Activated naive CD4-positive, alpha-beta T cell treated with anti-CD3 and anti-CD28 coated beads for 36 hours (primary cell): ENCODE results near the gene RBM22. TPM values are rescaled to one million over a fixed set of nuclear protein-coding genes. Genes with fewer than 3 reads are reported as not detected.
"Not testable (repeated sequence)": the region's sequence is repeated elsewhere in the genome, so short reads cannot be mapped to it uniquely, and the experiment has no call there.

Experiments used
- CTCF ChIA-PET: fragments of 350-600 bp; sonication (Branson Sonifier 250); formaldehyde crosslinking; loops from one replicate; lab custom pipeline; 2021; ENCODE audit warnings: antibody characterized with exemption; lab: Charles Lee
- DNase-seq: peaks from one replicate; pipeline ENCODE4 v3.0.0-alpha.2; 2020
- H3K27ac Mint-ChIP-seq: one replicate; pipeline ENCODE4 v1.8.0; 2021; ENCODE audit warnings: mild to moderate bottlenecking, mixed read lengths
- H3K27me3 Mint-ChIP-seq: one replicate; pipeline ENCODE4 v1.8.0; 2021; ENCODE audit warnings: low read depth, mixed read lengths
- H3K36me3 Mint-ChIP-seq: one replicate; pipeline ENCODE4 v1.8.0; 2021; ENCODE audit warnings: low read depth, mixed read lengths
- H3K4me1 Mint-ChIP-seq: one replicate; pipeline ENCODE4 v1.8.0; 2021; ENCODE audit warnings: low read depth, mixed read lengths
- H3K4me3 Mint-ChIP-seq: one replicate; pipeline ENCODE4 v1.8.0; 2021; ENCODE audit warnings: mild to moderate bottlenecking, moderate library complexity, mixed read lengths
- H3K9me3 Mint-ChIP-seq: one replicate; pipeline ENCODE4 v1.8.0; 2021; ENCODE audit warnings: mixed read lengths
- intact Hi-C: fragments of 100-400 bp; cut with micrococcal nuclease; formaldehyde crosslinking; loops from one replicate; pipeline ENCODE4 v1.15.1; 2023
- total RNA-seq, 2 experiments: library from RNA; stranded (reverse); gene quantifications; one replicate each; pipeline ENCODE4 v1.2.3, GENCODE V29; 2021

The RBM22 gene
- 10 to 100 TPM; 86.2 to 88.2 TPM for total RNA-seq

- H3K4me1 Mint-ChIP-seq, result peaks cover 8% of the 10 kb centered on the region
- H3K27me3 Mint-ChIP-seq, result no peaks in the 10 kb centered on the region
- peak; percentile 95 for DNase-seq
- H3K27ac Mint-ChIP-seq, result no peak within 1 kb of the TSS
- H3K9me3 Mint-ChIP-seq, result no peaks in the 10 kb centered on the region
- CTCF ChIA-PET, result interaction anchor here (0.6 to 5.9 kb wide), 38 partner anchors 9 to 491 kb away, joined by 3 to 63 read pairs (median 4); partner anchors contain the start of genes DCTN4, IRGM and SMIM3
- intact Hi-C loops, result loop anchor here (1.0 to 5.0 kb wide), 14 partner anchors 42 to 552 kb away; partner anchors contain the start of genes CD74, GM2A, RPS14 and TCOF1
- peaks cover 21% of the 10 kb centered on the region for H3K36me3 Mint-ChIP-seq
- no peak within 1 kb of the TSS for H3K4me3 Mint-ChIP-seq
Observed at GRCh38 chr5:150700594-150701377, at the start of gene RBM22. RBM22 (minus strand) TSS chr5:150701062; CDS start chr5:150700985, 77 bp downstream.

- H3K4me3 Mint-ChIP-seq, result no peak overlapping the region
- H3K9me3 Mint-ChIP-seq, result peaks cover under 1% of the 10 kb centered on the region
- no peak for DNase-seq
- H3K4me1 Mint-ChIP-seq, result peaks cover 53% of the 10 kb centered on the region
- no peaks in the 10 kb centered on the region for H3K27me3 Mint-ChIP-seq
- CTCF ChIA-PET, result interaction anchor here (0.8 to 2.1 kb wide), 3 partner anchors 29 to 190 kb away, joined by 3 to 7 read pairs (median 4); partner anchors contain the start of gene RBM22
- peaks cover 44% of the 10 kb centered on the region for H3K36me3 Mint-ChIP-seq
- intact Hi-C loops, result no loop called here
- H3K27ac Mint-ChIP-seq, result no peak overlapping the region
Observed at GRCh38 chr5:150750469-150750868, 49.6 kb upstream of the RBM22 start.

GRCh38 chr5:150743142-150743488, 42.3 kb upstream of the RBM22 start:
- CTCF ChIA-PET, result interaction anchor here (2.0 kb wide), 1 partner anchor 41 kb away, joined by 4 read pairs; no protein-coding TSS in a partner anchor
- Mint-ChIP-seq H3K27ac (peak overlapping the region; percentile 86), H3K36me3 (peaks cover 40% of the 10 kb centered on the region), H3K4me1 (peaks cover 72% of the 10 kb centered on the region)
- peak; percentile 35 for DNase-seq
- H3K9me3 Mint-ChIP-seq, intact Hi-C loops, H3K4me3 Mint-ChIP-seq, H3K27me3 Mint-ChIP-seq: not testable (repeated sequence)

GRCh38 chr5:150742455-150743141, 41.7 kb upstream of the RBM22 start:
- H3K9me3 Mint-ChIP-seq, H3K27me3 Mint-ChIP-seq, DNase-seq: not testable (repeated sequence)
- H3K4me3 Mint-ChIP-seq, result peak overlapping the region; percentile 52
- peaks cover 43% of the 10 kb centered on the region for H3K36me3 Mint-ChIP-seq
- intact Hi-C loops, result loop anchor here (1.0 kb wide), 4 partner anchors 16 to 48 kb away; partner anchors contain the start of gene RBM22
- CTCF ChIA-PET, result interaction anchor here (1.2 to 2.0 kb wide), 4 partner anchors 36 to 70 kb away, joined by 3 to 10 read pairs (median 5); partner anchors contain the start of genes RBM22 and SMIM3
- H3K27ac Mint-ChIP-seq, result peak overlapping the region; percentile 86
- H3K4me1 Mint-ChIP-seq, result peaks cover 77% of the 10 kb centered on the region

- DNase-seq, result peak; percentile 30
- H3K27me3 Mint-ChIP-seq, result no peaks in the 10 kb centered on the region
- H3K36me3 Mint-ChIP-seq, result peaks cover 58% of the 10 kb centered on the region
- intact Hi-C loops, result no loop called here
- H3K4me1 Mint-ChIP-seq, result peaks cover 87% of the 10 kb centered on the region
- CTCF ChIA-PET, result interaction anchor here (0.6 to 1.9 kb wide), 7 partner anchors 38 to 665 kb away, joined by 3 to 10 read pairs (median 4); partner anchors contain the start of genes IRGM, RBM22 and SMIM3
- peaks cover 9% of the 10 kb centered on the region for H3K9me3 Mint-ChIP-seq
- peak overlapping the region; percentile 86 for H3K27ac Mint-ChIP-seq
- H3K4me3 Mint-ChIP-seq, result no peak overlapping the region
Observed at GRCh38 chr5:150740992-150741391, 40.1 kb upstream of the RBM22 start.

GRCh38 chr5:150738862-150739261, 38.0 kb upstream of the RBM22 start:
- H3K4me1 Mint-ChIP-seq, result peaks cover 91% of the 10 kb centered on the region
- no peaks in the 10 kb centered on the region for H3K27me3 Mint-ChIP-seq
- H3K27ac Mint-ChIP-seq, result no peak overlapping the region
- H3K36me3 Mint-ChIP-seq, result peaks cover 62% of the 10 kb centered on the region
- CTCF ChIA-PET, result interaction anchor here (0.7 to 0.9 kb wide), 2 partner anchors 23 to 63 kb away, joined by 3 read pairs; no protein-coding TSS in a partner anchor
- DNase-seq, result no peak
- peaks cover 4% of the 10 kb centered on the region for H3K9me3 Mint-ChIP-seq
- intact Hi-C loops, result no loop called here
- H3K4me3 Mint-ChIP-seq, result no peak overlapping the region

- H3K27me3 Mint-ChIP-seq, result no peaks in the 10 kb centered on the region
- no peak overlapping the region for H3K4me3 Mint-ChIP-seq
- peak; percentile 53 for DNase-seq
- CTCF ChIA-PET, result interaction anchor here (0.7 to 2.0 kb wide), 4 partner anchors 13 to 52 kb away, joined by 3 to 9 read pairs (median 5); no protein-coding TSS in a partner anchor
- H3K36me3 Mint-ChIP-seq, result peaks cover 59% of the 10 kb centered on the region
- peak overlapping the region; percentile 10 for H3K27ac Mint-ChIP-seq
- intact Hi-C loops, result loop anchor here (2.0 kb wide), 1 partner anchor 62 kb away; no protein-coding TSS in a partner anchor
- peaks cover 4% of the 10 kb centered on the region for H3K9me3 Mint-ChIP-seq
- peaks cover 54% of the 10 kb centered on the region for H3K4me1 Mint-ChIP-seq
Observed at GRCh38 chr5:150734579-150735384, 33.9 kb upstream of the RBM22 start.

GRCh38 chr5:150731669-150732242, 30.9 kb upstream of the RBM22 start:
- H3K4me1 Mint-ChIP-seq, result peaks cover 23% of the 10 kb centered on the region
- CTCF ChIA-PET, result interaction anchor here (0.7 to 1.2 kb wide), 2 partner anchors 23 to 120 kb away, joined by 3 to 5 read pairs; no protein-coding TSS in a partner anchor
- no peak overlapping the region for H3K4me3 Mint-ChIP-seq
- no peak overlapping the region for H3K27ac Mint-ChIP-seq
- intact Hi-C loops, result no loop called here
- no peaks in the 10 kb centered on the region for H3K27me3 Mint-ChIP-seq
- H3K9me3 Mint-ChIP-seq, result peaks cover 2% of the 10 kb centered on the region
- H3K36me3 Mint-ChIP-seq, result peaks cover 54% of the 10 kb centered on the region
- no peak for DNase-seq

- Mint-ChIP-seq H3K27ac (no peak overlapping the region), H3K27me3 (no peaks in the 10 kb centered on the region), H3K9me3 (no peaks in the 10 kb centered on the region), H3K4me1 (peaks cover 10% of the 10 kb centered on the region), H3K4me3 (no peak overlapping the region), H3K36me3 (peaks cover 39% of the 10 kb centered on the region)
- CTCF ChIA-PET, result no interaction called here
- DNase-seq, result no peak
- intact Hi-C loops, result no loop called here
Observed at GRCh38 chr5:150729859-150730258, 29.0 kb upstream of the RBM22 start.

- CTCF ChIA-PET, result no interaction called here
- intact Hi-C loops, result no loop called here
- DNase-seq, result no peak
- H3K36me3 Mint-ChIP-seq, result peaks cover 20% of the 10 kb centered on the region
- H3K4me1 Mint-ChIP-seq, result peaks cover 1% of the 10 kb centered on the region
- H3K27me3 Mint-ChIP-seq, result no peaks in the 10 kb centered on the region
- no peak overlapping the region for H3K27ac Mint-ChIP-seq
- H3K4me3 Mint-ChIP-seq, result no peak overlapping the region
- no peaks in the 10 kb centered on the region for H3K9me3 Mint-ChIP-seq
Observed at GRCh38 chr5:150723845-150724244, 23.0 kb upstream of the RBM22 start.

GRCh38 chr5:150710165-150710564, 9.3 kb upstream of the RBM22 start:
- intact Hi-C loops, result no loop called here
- Mint-ChIP-seq H3K27ac (no peak overlapping the region), H3K4me1 (no peaks in the 10 kb centered on the region), H3K27me3 (no peaks in the 10 kb centered on the region), H3K9me3 (no peaks in the 10 kb centered on the region), H3K36me3 (peaks cover 11% of the 10 kb centered on the region), H3K4me3 (no peak overlapping the region)
- CTCF ChIA-PET, result interaction anchor here (2.0 kb wide), 1 partner anchor 69 kb away, joined by 9 read pairs; the partner anchor contains the start of gene SMIM3
- DNase-seq, result no peak
